ENCODE data around the gene LPCAT1. TPM values are rescaled to one million over a fixed set of nuclear protein-coding genes. Genes with fewer than 3 reads are reported as not detected.

The LPCAT1 gene
- total and polyA plus RNA-seq, 2 of the 13 experiments (the other 11 are each of a cell fraction or from before 2014, with no cell fraction given) = 29.8 to 90.6 TPM

- TF ChIP-seq, protein P1, sequence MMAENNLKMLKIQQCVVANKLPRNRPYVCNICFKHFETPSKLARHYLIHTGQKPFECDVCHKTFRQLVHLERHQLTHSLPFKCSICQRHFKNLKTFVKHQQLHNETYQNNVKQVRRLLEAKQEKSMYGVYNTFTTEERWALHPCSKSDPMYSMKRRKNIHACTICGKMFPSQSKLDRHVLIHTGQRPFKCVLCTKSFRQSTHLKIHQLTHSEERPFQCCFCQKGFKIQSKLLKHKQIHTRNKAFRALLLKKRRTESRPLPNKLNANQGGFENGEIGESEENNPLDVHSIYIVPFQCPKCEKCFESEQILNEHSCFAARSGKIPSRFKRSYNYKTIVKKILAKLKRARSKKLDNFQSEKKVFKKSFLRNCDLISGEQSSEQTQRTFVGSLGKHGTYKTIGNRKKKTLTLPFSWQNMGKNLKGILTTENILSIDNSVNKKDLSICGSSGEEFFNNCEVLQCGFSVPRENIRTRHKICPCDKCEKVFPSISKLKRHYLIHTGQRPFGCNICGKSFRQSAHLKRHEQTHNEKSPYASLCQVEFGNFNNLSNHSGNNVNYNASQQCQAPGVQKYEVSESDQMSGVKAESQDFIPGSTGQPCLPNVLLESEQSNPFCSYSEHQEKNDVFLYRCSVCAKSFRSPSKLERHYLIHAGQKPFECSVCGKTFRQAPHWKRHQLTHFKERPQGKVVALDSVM (CRISPR knock-in tag; IDR thresholded peaks at IDR 0.05) = peak; percentile 83
- TF ChIP-seq SNAPC2 (CRISPR knock-in tag; IDR thresholded peaks at IDR 0.05) = no peak
- intact Hi-C loops (cut with micrococcal nuclease; ENCODE audit: unreplicated experiment) = no loop called here
These were observed 81.3 kb downstream of the LPCAT1 start for GRCh38 chr5:1442222-1443145.

GRCh38 chr5:1441166-1441865 lies 82.4 kb downstream of the LPCAT1 start:
- ChIA-PET CTCF (ENCODE audit: low intra/inter-chr PET ratio, low total read pairs) (no interaction called here), POLR2A (no interaction called here)
- 48% methylated on average over 5 of the region's 24 CpGs for WGBS (ENCODE audit: low lambda C conversion rate)
- in situ Hi-C loops (cut with HindIII; ENCODE audit: extremely low pct_ligation_motif_present, low pct_unique_long_range_greater_than_20kb) = no loop called here
- no peak for FAIRE-seq
- no TSS peak for BruUV-seq (replicated peaks)
- Histone ChIP-seq H4K20me1 (ENCODE audit: insufficient read depth, low read length) (no peaks in the 10 kb centered on the region), H3K27ac (ENCODE audit: extremely low read length, insufficient read depth, low read length) (no peak overlapping the region), H3K36me3 (replicated peaks in 1 of 2; ENCODE audit: control insufficient read depth in 1 of 2, insufficient read depth in 2 of 2, low read length in 2 of 2) (no peaks in the 10 kb centered on the region), H3K9me3 (ENCODE audit: low read length) (no peaks in the 10 kb centered on the region), H2AFZ (ENCODE audit: low read length) (no peak overlapping the region), H3K79me2 (ENCODE audit: insufficient read depth, low read length) (no peaks in the 10 kb centered on the region), H3K4me2 (ENCODE audit: low read depth, low read length) (no peak overlapping the region), H3K4me3 (replicated peaks in 1 of 3; ENCODE audit: insufficient read depth in 1 of 3, low read depth in 2 of 3, low read length in 3 of 3) (no peak overlapping the region), H3K27me3 (ENCODE audit: control insufficient read depth in 1 of 2, insufficient read depth in 2 of 2, low read length in 2 of 2) (peaks cover 11 to 56% of the 10 kb centered on the region in 2 experiments), H3K4me1 (ENCODE audit: insufficient read depth, low read length) (peaks cover 9% of the 10 kb centered on the region), H3K9ac (ENCODE audit: insufficient read depth, low read depth, low read length) (no peak overlapping the region)
- no peak for TF ChIP-seq ZNF552 (CRISPR knock-in tag; IDR thresholded peaks at IDR 0.05; ENCODE audit: borderline replicate concordance)
- TF ChIP-seq, protein P2, sequence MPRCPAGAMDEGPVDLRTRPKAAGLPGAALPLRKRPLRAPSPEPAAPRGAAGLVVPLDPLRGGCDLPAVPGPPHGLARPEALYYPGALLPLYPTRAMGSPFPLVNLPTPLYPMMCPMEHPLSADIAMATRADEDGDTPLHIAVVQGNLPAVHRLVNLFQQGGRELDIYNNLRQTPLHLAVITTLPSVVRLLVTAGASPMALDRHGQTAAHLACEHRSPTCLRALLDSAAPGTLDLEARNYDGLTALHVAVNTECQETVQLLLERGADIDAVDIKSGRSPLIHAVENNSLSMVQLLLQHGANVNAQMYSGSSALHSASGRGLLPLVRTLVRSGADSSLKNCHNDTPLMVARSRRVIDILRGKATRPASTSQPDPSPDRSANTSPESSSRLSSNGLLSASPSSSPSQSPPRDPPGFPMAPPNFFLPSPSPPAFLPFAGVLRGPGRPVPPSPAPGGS (CRISPR knock-in tag; IDR thresholded peaks at IDR 0.05) = no peak
- TF ChIP-seq PHB2 (IDR thresholded peaks at IDR 0.05; ENCODE audit: partially characterized antibody) = no peak
- TF ChIP-seq KLF16 (CRISPR knock-in tag; IDR thresholded peaks at IDR 0.05) = no peak
- intact Hi-C loops (cut with micrococcal nuclease; ENCODE audit: unreplicated experiment) = no loop called here
- DNase-seq (ENCODE audit: low spot score) = no peak
- no peak for ATAC-seq

More at GRCh38 chr5:1442222-1443145, 81.3 kb downstream of the LPCAT1 start:
- in situ Hi-C loops (cut with HindIII; ENCODE audit: extremely low pct_ligation_motif_present, low pct_unique_long_range_greater_than_20kb) = no loop called here
- H3K4me2 ChIP-seq (ENCODE audit: low read depth, low read length) = no peak overlapping the region
- no peak for DNase-seq (ENCODE audit: low spot score)
- no peaks in the 10 kb centered on the region for H3K79me2 ChIP-seq (ENCODE audit: insufficient read depth, low read length)
- POLR2A ChIA-PET = no interaction called here
- FAIRE-seq = no peak
- H3K9me3 ChIP-seq (ENCODE audit: low read length) = no peaks in the 10 kb centered on the region
- no peak for ATAC-seq
- BruUV-seq (replicated peaks) = no TSS peak
- no peak overlapping the region for H3K27ac ChIP-seq (ENCODE audit: extremely low read length, insufficient read depth, low read length)
- CTCF ChIA-PET (ENCODE audit: low intra/inter-chr PET ratio, low total read pairs) = no interaction called here
- peaks cover 4% of the 10 kb centered on the region for H3K4me1 ChIP-seq (ENCODE audit: insufficient read depth, low read length)
- 30% methylated on average over 18 of the region's 36 CpGs for WGBS (ENCODE audit: low lambda C conversion rate)
- peaks cover 12 to 61% of the 10 kb centered on the region in 2 experiments; a peak in 4 of 5 replicates for H3K27me3 ChIP-seq (ENCODE audit: control insufficient read depth in 1 of 2, insufficient read depth in 2 of 2, low read length in 2 of 2)
- no peak overlapping the region for H2AFZ ChIP-seq (ENCODE audit: low read length)
- H3K36me3 ChIP-seq (replicated peaks in 1 of 2; ENCODE audit: control insufficient read depth in 1 of 2, insufficient read depth in 2 of 2, low read length in 2 of 2) = no peaks in the 10 kb centered on the region
- H3K4me3 ChIP-seq (replicated peaks in 1 of 3; ENCODE audit: insufficient read depth in 1 of 3, low read depth in 2 of 3, low read length in 3 of 3) = no peak overlapping the region
- no peaks in the 10 kb centered on the region for H4K20me1 ChIP-seq (ENCODE audit: insufficient read depth, low read length)
- no peak overlapping the region for H3K9ac ChIP-seq (ENCODE audit: insufficient read depth, low read depth, low read length)

Data from HepG2 (cell line).